GM12878 (cell line): ENCODE results near the gene IKBIP.

Experiments
- CBX3 ChIP-seq: fragments of 200-600 bp; sonication (generic); IDR thresholded peaks from 2 replicates; pipeline ENCODE4 v1.6.1; 2016; ENCODE audit warnings: low read depth, borderline replicate concordance
- CHD2 ChIP-seq: IDR thresholded peaks from 2 replicates; pipeline ENCODE4 v1.6.1; 2011; ENCODE audit warnings: low read depth, low read length, improper control_type of control experiment, borderline replicate concordance
- CTCF ChIP-seq, 3 experiments: IDR thresholded peaks in 2 of 3; conservative IDR thresholded peaks in 1 of 3; 2 replicates each; pipeline ENCODE4 v1.5.1; 2011; ENCODE audit warnings: low read depth in 3 of 3, low read length in 3 of 3, mild to moderate bottlenecking in 3 of 3, control low read depth in 2 of 3, moderate library complexity in 2 of 3, inconsistent platforms in 1 of 3, mixed read lengths in 1 of 3; ENCODE audit not compliant: control insufficient read depth in 2 of 3, insufficient read depth in 1 of 3; ENCODE audit errors: extremely low read depth in 1 of 3
- EP300 ChIP-seq, 2 experiments: fragments of 150-350 bp in 1 of 2; IDR thresholded peaks; 2 replicates each; pipeline ENCODE4 v1.6.1; 2011 to 2012; ENCODE audit warnings: low read depth in 2 of 2, low read length in 2 of 2, borderline replicate concordance in 1 of 2, improper control_type of control experiment in 1 of 2, inconsistent platforms in 1 of 2; ENCODE audit not compliant: control insufficient read depth in 1 of 2
- FOXM1 ChIP-seq: IDR thresholded peaks from 2 replicates; pipeline ENCODE4 v1.6.1; 2012; ENCODE audit warnings: low read depth, mild to moderate bottlenecking, inconsistent platforms, low read length, moderate library complexity
- GABPA ChIP-seq: IDR thresholded peaks from 2 replicates; pipeline ENCODE4 v1.6.1; 2014; ENCODE audit warnings: antibody characterized with exemption, low read depth, mild to moderate bottlenecking, inconsistent platforms
- JUND ChIP-seq: IDR thresholded peaks from 2 replicates; pipeline ENCODE4 v1.6.1; 2012; ENCODE audit warnings: low read depth, mild to moderate bottlenecking, low read length, improper control_type of control experiment, moderate library complexity
- MAX ChIP-seq: IDR thresholded peaks from 2 replicates; pipeline ENCODE4 v1.6.1; 2012; ENCODE audit warnings: low read depth, low read length, improper control_type of control experiment
- MEF2A ChIP-seq: IDR thresholded peaks from 2 replicates; pipeline ENCODE4 v1.6.1; 2011; ENCODE audit warnings: low read depth, mild to moderate bottlenecking, low read length, moderate library complexity; ENCODE audit not compliant: insufficient read depth
- POLR2A ChIP-seq: IDR thresholded peaks from 2 replicates; pipeline ENCODE4 v1.6.1; 2011; ENCODE audit warnings: low read depth, mild to moderate bottlenecking, low read length
- RAD21 ChIP-seq: IDR thresholded peaks from 2 replicates; pipeline ENCODE4 v1.6.1; 2011; ENCODE audit warnings: mild to moderate bottlenecking, low read depth, low read length, moderate library complexity; ENCODE audit not compliant: insufficient read depth
- SPI1 ChIP-seq: IDR thresholded peaks from 2 replicates; pipeline ENCODE4 v1.6.1; 2011; ENCODE audit warnings: low read depth, mild to moderate bottlenecking, low read length, moderate library complexity, borderline replicate concordance; ENCODE audit not compliant: insufficient read depth
- TCF12 ChIP-seq: IDR thresholded peaks from 2 replicates; pipeline ENCODE4 v1.6.1; 2011; ENCODE audit warnings: low read depth, mild to moderate bottlenecking, low read length
- ZZZ3 ChIP-seq: IDR thresholded peaks from 2 replicates; pipeline ENCODE4 v1.6.1; 2011; ENCODE audit warnings: low read depth; ENCODE audit not compliant: control insufficient read depth, insufficient read length

GRCh38 chr12:98618952-98619351 is 25.6 kb downstream of the IKBIP start:
- TF ChIP-seq GABPA = no peak
- TF ChIP-seq POLR2A = no peak
- TF ChIP-seq MAX = no peak
- no peak for TF ChIP-seq ZZZ3
- TF ChIP-seq JUND = no peak
- TF ChIP-seq CHD2 = no peak
- no peak for TF ChIP-seq CTCF (IDR thresholded peaks at IDR 0.05 in 2 of 3, conservative IDR thresholded peaks at IDR 0.05 in 1 of 3; ENCODE audit: control insufficient read depth in 2 of 3, extremely low read depth in 1 of 3, insufficient read depth in 1 of 3, low read depth in 3 of 3, low read length in 3 of 3)
- TF ChIP-seq EP300 (IDR thresholded peaks at IDR 0.05; ENCODE audit: borderline replicate concordance in 1 of 2, control insufficient read depth in 1 of 2, low read depth in 2 of 2, low read length in 2 of 2) = no peak
- no peak for TF ChIP-seq FOXM1
- TF ChIP-seq RAD21 = no peak
- no peak for TF ChIP-seq TCF12
- TF ChIP-seq SPI1 = no peak
- TF ChIP-seq CBX3 = no peak
- TF ChIP-seq MEF2A = no peak
